ENCODE measurements around the gene TUBA4A.

- TF ChIP-seq CTCF (IDR thresholded peaks at IDR 0.05) (no peak), POLR2A (IDR thresholded peaks at IDR 0.05) (no peak)
These were observed 43.1 kb upstream of the TUBA4A start for GRCh38 chr2:219296631-219297391.
